Measurements from ENCODE around the gene GBA3.

Gene GBA3

DNA sequence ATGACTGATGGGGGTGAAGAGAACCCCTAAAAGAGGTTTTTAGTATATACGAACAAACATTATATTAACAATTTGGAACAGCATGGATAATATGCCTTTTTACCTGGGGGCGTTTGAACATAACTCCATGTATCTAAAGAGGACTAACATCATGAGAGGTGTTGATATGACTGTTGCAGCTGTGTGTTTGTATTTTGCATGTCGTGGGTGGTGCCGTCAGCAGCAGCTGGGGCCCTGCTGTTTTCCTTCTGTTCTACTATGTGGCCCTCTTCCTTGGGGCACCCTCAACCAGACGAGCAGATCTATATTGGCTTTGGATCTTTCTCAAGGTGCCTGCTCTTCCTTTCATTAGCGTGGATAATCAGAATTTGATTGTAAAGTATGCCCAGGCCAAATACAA lies 11.2 kb downstream of the GBA3 start:
- Histone ChIP-seq H2AFZ (ENCODE audit: low read length) (no peak overlapping the region), H3F3A (ENCODE audit: insufficient read depth, low read length) (no peaks in the 10 kb centered on the region), H3K4me3 (ENCODE audit: low read depth, low read length, poor library complexity, severe bottlenecking) (no peak overlapping the region), H3K79me2 (ENCODE audit: insufficient read depth, low read length) (no peaks in the 10 kb centered on the region), H3K9ac (ENCODE audit: low read length) (no peak overlapping the region), H3K9me2 (ENCODE audit: low read depth, low read length) (no peaks in the 10 kb centered on the region), H3K9me3 (ENCODE audit: low read length) (no peaks in the 10 kb centered on the region), H3K27ac (ENCODE audit: low read depth, low read length, poor library complexity, severe bottlenecking) (no peak overlapping the region), H3K4me1 (ENCODE audit: insufficient read depth, low read length, severe bottlenecking) (no peaks in the 10 kb centered on the region), H3K4me2 (ENCODE audit: low read length) (no peak overlapping the region), H3K36me3 (ENCODE audit: insufficient read depth, low read length) (no peaks in the 10 kb centered on the region), H4K20me1 (ENCODE audit: insufficient read depth, low read length) (no peaks in the 10 kb centered on the region), H3K27me3 (ENCODE audit: insufficient read depth, low read length) (no peaks in the 10 kb centered on the region)
- TF ChIP-seq EZH2 (IDR thresholded peaks at IDR 0.05; ENCODE audit: borderline replicate concordance, low read length): no peak
- TF ChIP-seq, protein P1, sequence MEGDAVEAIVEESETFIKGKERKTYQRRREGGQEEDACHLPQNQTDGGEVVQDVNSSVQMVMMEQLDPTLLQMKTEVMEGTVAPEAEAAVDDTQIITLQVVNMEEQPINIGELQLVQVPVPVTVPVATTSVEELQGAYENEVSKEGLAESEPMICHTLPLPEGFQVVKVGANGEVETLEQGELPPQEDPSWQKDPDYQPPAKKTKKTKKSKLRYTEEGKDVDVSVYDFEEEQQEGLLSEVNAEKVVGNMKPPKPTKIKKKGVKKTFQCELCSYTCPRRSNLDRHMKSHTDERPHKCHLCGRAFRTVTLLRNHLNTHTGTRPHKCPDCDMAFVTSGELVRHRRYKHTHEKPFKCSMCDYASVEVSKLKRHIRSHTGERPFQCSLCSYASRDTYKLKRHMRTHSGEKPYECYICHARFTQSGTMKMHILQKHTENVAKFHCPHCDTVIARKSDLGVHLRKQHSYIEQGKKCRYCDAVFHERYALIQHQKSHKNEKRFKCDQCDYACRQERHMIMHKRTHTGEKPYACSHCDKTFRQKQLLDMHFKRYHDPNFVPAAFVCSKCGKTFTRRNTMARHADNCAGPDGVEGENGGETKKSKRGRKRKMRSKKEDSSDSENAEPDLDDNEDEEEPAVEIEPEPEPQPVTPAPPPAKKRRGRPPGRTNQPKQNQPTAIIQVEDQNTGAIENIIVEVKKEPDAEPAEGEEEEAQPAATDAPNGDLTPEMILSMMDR (IDR thresholded peaks at IDR 0.05; ENCODE audit: low read length): no peak

DNA sequence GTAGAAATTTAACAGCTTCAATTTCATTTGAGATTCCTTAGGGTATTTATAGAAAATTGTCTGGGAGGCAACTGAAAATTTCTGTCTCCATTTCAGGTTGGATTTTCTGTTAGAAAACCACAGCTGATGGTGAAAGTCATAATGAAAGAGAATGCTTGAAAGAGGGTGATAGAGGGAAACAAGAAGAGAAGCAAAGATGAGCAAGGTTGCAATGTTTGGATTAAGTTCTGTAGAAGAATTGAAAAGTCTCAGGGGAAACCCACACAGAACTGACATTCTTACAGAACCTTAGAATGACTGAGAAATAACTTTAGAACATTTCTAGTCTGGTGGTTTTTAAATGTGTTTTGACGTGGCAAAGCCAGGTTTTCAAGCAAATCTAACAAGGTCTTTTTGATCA lies 14.7 kb downstream of the GBA3 start:
- Histone ChIP-seq H3K79me2 (ENCODE audit: insufficient read depth, low read length) (no peaks in the 10 kb centered on the region), H3K4me3 (ENCODE audit: low read depth, low read length, poor library complexity, severe bottlenecking) (no peak overlapping the region), H3K27me3 (ENCODE audit: insufficient read depth, low read length) (no peaks in the 10 kb centered on the region), H3K4me2 (ENCODE audit: low read length) (no peak overlapping the region), H3K36me3 (ENCODE audit: insufficient read depth, low read length) (no peaks in the 10 kb centered on the region), H3K4me1 (ENCODE audit: insufficient read depth, low read length, severe bottlenecking) (no peaks in the 10 kb centered on the region), H3K9me3 (ENCODE audit: low read length) (no peaks in the 10 kb centered on the region), H3K9me2 (ENCODE audit: low read depth, low read length) (no peaks in the 10 kb centered on the region), H2AFZ (ENCODE audit: low read length) (no peak overlapping the region), H3K27ac (ENCODE audit: low read depth, low read length, poor library complexity, severe bottlenecking) (no peak overlapping the region), H4K20me1 (ENCODE audit: insufficient read depth, low read length) (no peaks in the 10 kb centered on the region), H3F3A (ENCODE audit: insufficient read depth, low read length) (no peaks in the 10 kb centered on the region), H3K9ac (ENCODE audit: low read length) (no peak overlapping the region)
- no peak for TF ChIP-seq EZH2 (IDR thresholded peaks at IDR 0.05; ENCODE audit: borderline replicate concordance, low read length)
- TF ChIP-seq, protein P1 (IDR thresholded peaks at IDR 0.05; ENCODE audit: low read length): no peak

DNA sequence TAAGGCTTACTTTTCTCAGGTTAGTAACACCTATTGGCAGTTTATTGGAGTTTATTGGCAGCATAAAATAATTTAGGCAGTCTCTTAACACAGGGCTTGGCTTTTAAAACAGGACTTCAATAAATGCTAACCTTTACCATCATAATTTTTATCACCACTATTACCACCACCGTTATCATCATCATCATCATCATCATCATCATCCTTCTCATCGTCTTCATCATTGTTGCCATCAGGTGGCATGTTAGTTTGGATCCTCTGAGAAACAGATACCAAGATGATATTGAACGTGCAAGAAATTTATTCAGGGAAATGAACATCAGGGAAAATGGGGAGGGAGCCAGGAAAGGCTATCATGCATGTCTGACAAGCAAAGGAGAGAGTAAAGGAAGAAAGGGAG lies 16.2 kb downstream of the GBA3 start:
- TF ChIP-seq, protein P1 (IDR thresholded peaks at IDR 0.05; ENCODE audit: low read length): no peak
- TF ChIP-seq EZH2 (IDR thresholded peaks at IDR 0.05; ENCODE audit: borderline replicate concordance, low read length): no peak
- H2AFZ ChIP-seq (ENCODE audit: low read length): no peak overlapping the region
- H3K9ac ChIP-seq (ENCODE audit: low read length): no peak overlapping the region

More for the DNA sequence above, 16.2 kb downstream of the GBA3 start:
- H3K36me3 ChIP-seq (ENCODE audit: insufficient read depth, low read length): no peaks in the 10 kb centered on the region
- H3K4me3 ChIP-seq (ENCODE audit: low read depth, low read length, poor library complexity, severe bottlenecking): no peak overlapping the region
- H3K27me3 ChIP-seq (ENCODE audit: insufficient read depth, low read length): no peaks in the 10 kb centered on the region
- no peaks in the 10 kb centered on the region for H3F3A ChIP-seq (ENCODE audit: insufficient read depth, low read length)
- H3K9me2 ChIP-seq (ENCODE audit: low read depth, low read length): no peaks in the 10 kb centered on the region
- no peaks in the 10 kb centered on the region for H3K4me1 ChIP-seq (ENCODE audit: insufficient read depth, low read length, severe bottlenecking)
- H4K20me1 ChIP-seq (ENCODE audit: insufficient read depth, low read length): no peaks in the 10 kb centered on the region
- H3K27ac ChIP-seq (ENCODE audit: low read depth, low read length, poor library complexity, severe bottlenecking): no peak overlapping the region
- H3K9me3 ChIP-seq (ENCODE audit: low read length): no peaks in the 10 kb centered on the region
- no peaks in the 10 kb centered on the region for H3K79me2 ChIP-seq (ENCODE audit: insufficient read depth, low read length)
- H3K4me2 ChIP-seq (ENCODE audit: low read length): no peak overlapping the region

Measured in OCI-LY1 (cell line).